Endodermal cell (in vitro differentiated cells): ENCODE measurements around the gene MTHFD2L. TPM values are rescaled to one million over a fixed set of nuclear protein-coding genes. Genes with fewer than 3 reads are reported as not detected.

ENCODE experiments used
- DNase-seq: peaks from one replicate; pipeline ENCODE4 v3.0.0-alpha.2; 2017
- H3K27ac ChIP-seq: 2 replicates; pipeline ENCODE4 v1.5.1; 2013; ENCODE audit warnings: mild to moderate bottlenecking, low read depth, low read length, moderate library complexity
- H3K27me3 ChIP-seq: 2 replicates; pipeline ENCODE4 v1.6.1; 2013; ENCODE audit warnings: mild to moderate bottlenecking, low read length, moderate library complexity; ENCODE audit not compliant: insufficient read depth, control insufficient read depth, poor library complexity, severe bottlenecking
- H3K36me3 ChIP-seq: 2 replicates; pipeline ENCODE4 v1.7.0; 2013; ENCODE audit warnings: mild to moderate bottlenecking, low read length, moderate library complexity; ENCODE audit not compliant: control insufficient read depth, insufficient read depth
- H3K4me1 ChIP-seq: one replicate; pipeline ENCODE4 v1.7.0; 2013; ENCODE audit warnings: low read length; ENCODE audit not compliant: control insufficient read depth, insufficient read depth
- H3K4me3 ChIP-seq: 2 replicates; pipeline ENCODE4 v1.5.1; 2013; ENCODE audit warnings: mild to moderate bottlenecking, low read length, moderate library complexity
- H3K9ac ChIP-seq: 2 replicates; pipeline ENCODE4 v1.6.1; 2013; ENCODE audit warnings: mild to moderate bottlenecking, low read length, moderate library complexity; ENCODE audit not compliant: poor library complexity, severe bottlenecking; ENCODE audit errors: extremely low read depth
- H3K9me3 ChIP-seq: 2 replicates; pipeline ENCODE4 v1.6.1; 2013; ENCODE audit warnings: mild to moderate bottlenecking, low read length, moderate library complexity; ENCODE audit not compliant: control insufficient read depth
- H3K27ac Mint-ChIP-seq: 2 replicates; pipeline ENCODE4 v1.8.0; 2020; ENCODE audit warnings: mixed read lengths
- H3K27me3 Mint-ChIP-seq: 2 replicates; pipeline ENCODE4 v1.8.0; 2021; ENCODE audit warnings: mild to moderate bottlenecking, mixed read lengths; ENCODE audit not compliant: insufficient read depth
- H3K36me3 Mint-ChIP-seq: 2 replicates; pipeline ENCODE4 v1.8.0; 2020; ENCODE audit warnings: low read depth, mixed read lengths
- H3K4me1 Mint-ChIP-seq: 2 replicates; pipeline ENCODE4 v1.8.0; 2020; ENCODE audit warnings: mixed read lengths
- H3K4me3 Mint-ChIP-seq: 2 replicates; pipeline ENCODE4 v1.8.0; 2020; ENCODE audit warnings: mild to moderate bottlenecking, moderate library complexity, mixed read lengths
- H3K9me3 Mint-ChIP-seq: 2 replicates; pipeline ENCODE4 v1.8.0; 2020; ENCODE audit warnings: mild to moderate bottlenecking, mixed read lengths
- WGBS, 2 experiments: methylation state at CpG; one replicate each; pipeline versions ENCODE4 v1.1.5 to v1.1.7; 2013; ENCODE audit warnings: missing lambda C conversion rate in 2 of 2, mixed read lengths in 1 of 2; ENCODE audit not compliant: insufficient coverage in 1 of 2, insufficient read length in 1 of 2; 5-methylcytosine and 5-hydroxymethylcytosine counted together
- total RNA-seq, 2 donors: library from RNA; stranded (reverse); fragmentation: NEBNext Ultra II Directional in 1 of 2; extraction: Animal tissue kit (Norgen Biotek cat#: 25700) in 1 of 2; gene quantifications; 2 replicates in 1 of 2; 3 replicates in 1 of 2; pipeline ENCODE4 v1.2.1, GENCODE V29; 2021
- TF ChIP-seq, protein P1 (sequence below): fragments of 200-600 bp; sonication (generic); conservative IDR thresholded peaks from 2 replicates; pipeline ENCODE4 v1.5.0; 2021; ENCODE audit warnings: antibody characterized with exemption, mild to moderate bottlenecking

Gene MTHFD2L
- total RNA-seq, 2 donors from 2014 or later: 10.4 to 11.5 TPM

DNA sequence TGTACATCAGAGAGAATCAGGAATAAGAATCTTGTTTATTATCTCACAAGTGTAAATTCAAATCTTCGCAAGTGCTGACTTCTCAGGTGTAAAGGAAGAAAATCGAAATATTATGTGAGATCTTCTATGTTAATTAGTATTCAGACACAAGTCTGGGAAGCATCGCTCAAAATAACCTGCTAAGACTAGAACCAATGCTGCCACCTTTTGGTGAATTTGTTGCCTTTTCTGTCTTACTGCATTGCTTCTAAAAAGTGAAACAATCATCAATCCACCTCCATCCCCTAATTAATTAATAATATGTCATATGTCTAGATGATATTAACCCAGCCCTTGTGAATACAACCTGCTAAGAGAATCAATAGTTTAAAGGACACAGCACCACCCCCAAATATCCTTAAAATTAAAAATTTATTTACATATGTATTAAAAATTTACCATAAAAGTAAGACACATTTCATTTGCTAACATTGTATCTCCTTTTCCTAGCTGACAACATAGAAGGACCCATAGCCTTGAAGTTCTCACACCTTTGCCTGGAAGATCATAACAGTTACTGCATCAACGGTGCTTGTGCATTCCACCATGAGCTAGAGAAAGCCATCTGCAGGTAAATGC is 153.9 kb downstream of the MTHFD2L start:
- TF ChIP-seq, protein P1, sequence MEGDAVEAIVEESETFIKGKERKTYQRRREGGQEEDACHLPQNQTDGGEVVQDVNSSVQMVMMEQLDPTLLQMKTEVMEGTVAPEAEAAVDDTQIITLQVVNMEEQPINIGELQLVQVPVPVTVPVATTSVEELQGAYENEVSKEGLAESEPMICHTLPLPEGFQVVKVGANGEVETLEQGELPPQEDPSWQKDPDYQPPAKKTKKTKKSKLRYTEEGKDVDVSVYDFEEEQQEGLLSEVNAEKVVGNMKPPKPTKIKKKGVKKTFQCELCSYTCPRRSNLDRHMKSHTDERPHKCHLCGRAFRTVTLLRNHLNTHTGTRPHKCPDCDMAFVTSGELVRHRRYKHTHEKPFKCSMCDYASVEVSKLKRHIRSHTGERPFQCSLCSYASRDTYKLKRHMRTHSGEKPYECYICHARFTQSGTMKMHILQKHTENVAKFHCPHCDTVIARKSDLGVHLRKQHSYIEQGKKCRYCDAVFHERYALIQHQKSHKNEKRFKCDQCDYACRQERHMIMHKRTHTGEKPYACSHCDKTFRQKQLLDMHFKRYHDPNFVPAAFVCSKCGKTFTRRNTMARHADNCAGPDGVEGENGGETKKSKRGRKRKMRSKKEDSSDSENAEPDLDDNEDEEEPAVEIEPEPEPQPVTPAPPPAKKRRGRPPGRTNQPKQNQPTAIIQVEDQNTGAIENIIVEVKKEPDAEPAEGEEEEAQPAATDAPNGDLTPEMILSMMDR: peak; percentile 84
- Histone ChIP-seq H3K36me3 (no peaks in the 10 kb centered on the region), H3K9me3 (no peaks in the 10 kb centered on the region), H3K27me3 (no peaks in the 10 kb centered on the region), H3K27ac (no peak overlapping the region), H3K4me3 (no peak overlapping the region), H3K9ac (no peak overlapping the region), H3K4me1 (peaks cover 3% of the 10 kb centered on the region)
- no peak for DNase-seq
- 12 to 37% methylated on average over 3 to 4 of the region's 4 CpGs for WGBS, 2 experiments
- no peaks in the 10 kb centered on the region for H3K27me3 Mint-ChIP-seq
- no peaks in the 10 kb centered on the region for H3K4me1 Mint-ChIP-seq
- no peaks in the 10 kb centered on the region for H3K36me3 Mint-ChIP-seq
- H3K4me3 Mint-ChIP-seq: no peak overlapping the region
- no peaks in the 10 kb centered on the region for H3K9me3 Mint-ChIP-seq
- no peak overlapping the region for H3K27ac Mint-ChIP-seq

DNA sequence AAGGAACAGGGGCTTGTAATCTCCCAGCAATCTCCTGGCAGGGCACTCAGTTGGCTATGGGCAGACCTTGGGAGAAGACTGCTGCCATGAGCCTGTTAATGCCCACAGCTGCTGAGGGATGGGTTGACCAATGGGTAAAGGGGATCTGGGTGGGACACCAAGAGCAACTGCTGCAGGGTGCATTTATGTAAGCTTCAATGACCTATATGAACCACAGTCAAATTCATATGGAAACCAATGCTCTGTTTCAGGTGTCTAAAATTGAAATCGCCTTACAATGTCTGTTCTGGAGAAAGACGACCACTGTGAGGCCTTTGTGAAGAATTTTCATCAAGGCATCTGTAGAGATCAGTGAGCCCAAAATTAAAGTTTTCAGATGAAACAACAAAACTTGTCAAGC is 156.4 kb downstream of the MTHFD2L start:
- H3K36me3 ChIP-seq: no peaks in the 10 kb centered on the region
- no peak for DNase-seq
- TF ChIP-seq, protein P1: no peak
- H3K4me3 ChIP-seq: no peak overlapping the region
- no peaks in the 10 kb centered on the region for H3K9me3 Mint-ChIP-seq
- no peaks in the 10 kb centered on the region for H3K9me3 ChIP-seq
- no peak overlapping the region for H3K27ac Mint-ChIP-seq
- H3K4me1 ChIP-seq: peaks cover 3% of the 10 kb centered on the region
- no peaks in the 10 kb centered on the region for H3K27me3 ChIP-seq
- H3K27ac ChIP-seq: no peak overlapping the region
- H3K36me3 Mint-ChIP-seq: no peaks in the 10 kb centered on the region
- H3K9ac ChIP-seq: no peak overlapping the region
- no peaks in the 10 kb centered on the region for H3K4me1 Mint-ChIP-seq
- WGBS, 2 experiments: 93 to 95% methylated on average over 2 of the region's 2 CpGs
- no peaks in the 10 kb centered on the region for H3K27me3 Mint-ChIP-seq
- H3K4me3 Mint-ChIP-seq: no peak overlapping the region

DNA sequence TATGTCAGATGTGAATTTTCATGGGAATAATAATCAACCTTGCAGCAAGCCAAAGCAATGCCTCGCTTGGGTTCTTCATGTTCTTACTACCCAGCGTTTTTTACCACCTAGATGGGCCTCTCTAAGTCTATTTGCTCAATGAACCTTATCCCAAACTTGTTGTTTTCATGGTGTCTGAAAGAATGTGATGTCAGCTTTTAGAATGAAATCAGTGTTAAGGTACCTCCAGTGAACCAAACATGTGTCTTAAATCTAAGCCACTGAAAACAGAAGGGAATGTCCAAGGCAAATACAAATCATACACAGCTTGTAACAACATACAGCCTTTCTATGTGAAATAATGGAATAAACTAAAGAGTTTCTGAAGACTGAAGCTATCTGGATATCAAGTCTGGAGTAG is 157.0 kb downstream of the MTHFD2L start:
- no peaks in the 10 kb centered on the region for H3K9me3 Mint-ChIP-seq
- WGBS, 2 experiments: 93 to 100% methylated on average over 2 of the region's 2 CpGs
- no peak overlapping the region for H3K9ac ChIP-seq
- no peak overlapping the region for H3K27ac ChIP-seq
- no peak overlapping the region for H3K27ac Mint-ChIP-seq
- no peaks in the 10 kb centered on the region for H3K36me3 ChIP-seq
- H3K27me3 Mint-ChIP-seq: no peaks in the 10 kb centered on the region
- TF ChIP-seq, protein P1: no peak
- H3K4me3 Mint-ChIP-seq: no peak overlapping the region
- DNase-seq: no peak
- no peaks in the 10 kb centered on the region for H3K36me3 Mint-ChIP-seq
- no peak overlapping the region for H3K4me3 ChIP-seq
- no peaks in the 10 kb centered on the region for H3K4me1 Mint-ChIP-seq
- H3K9me3 ChIP-seq: no peaks in the 10 kb centered on the region
- peaks cover 3% of the 10 kb centered on the region for H3K4me1 ChIP-seq
- H3K27me3 ChIP-seq: no peaks in the 10 kb centered on the region
